GM18951 (cell line): ENCODE measurements around the gene OVCH1.

Source experiments
- POLR2A ChIP-seq: IDR thresholded peaks from 4 replicates; pipeline ENCODE4 v1.6.1; 2011; ENCODE audit warnings: mild to moderate bottlenecking; ENCODE audit not compliant: insufficient read length, insufficient read depth; ENCODE audit errors: extremely low read depth
- in situ Hi-C: fragments of 300-500 bp; cut with MboI; formaldehyde crosslinking; loops from one replicate; pipeline ENCODE4 v1.12.0; 2022; ENCODE audit warnings: low sequenced_read_pairs, mixed read lengths, inconsistent platforms; ENCODE audit not compliant: unreplicated experiment

OVCH1 gene

DNA sequence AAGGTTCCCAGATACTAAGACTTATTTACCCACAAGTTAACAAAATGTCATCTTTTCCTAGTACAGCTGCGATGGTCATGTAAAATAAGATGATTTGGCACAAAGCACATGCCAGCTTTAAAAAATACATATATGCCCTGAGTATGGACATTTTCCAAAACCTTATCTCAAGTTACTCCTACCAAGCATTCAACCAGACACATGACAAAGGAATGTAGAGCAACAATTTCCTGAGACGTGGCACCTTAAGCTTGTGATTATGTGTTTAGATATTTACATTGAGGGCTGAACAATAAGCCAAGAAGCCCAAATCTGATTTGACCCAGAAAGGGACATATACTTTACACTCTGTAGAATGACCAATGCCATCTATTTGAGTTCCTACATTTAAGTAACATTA is 24.5 kb upstream of the OVCH1 start:
- no peak for TF ChIP-seq POLR2A
- in situ Hi-C loops = no loop called here

DNA sequence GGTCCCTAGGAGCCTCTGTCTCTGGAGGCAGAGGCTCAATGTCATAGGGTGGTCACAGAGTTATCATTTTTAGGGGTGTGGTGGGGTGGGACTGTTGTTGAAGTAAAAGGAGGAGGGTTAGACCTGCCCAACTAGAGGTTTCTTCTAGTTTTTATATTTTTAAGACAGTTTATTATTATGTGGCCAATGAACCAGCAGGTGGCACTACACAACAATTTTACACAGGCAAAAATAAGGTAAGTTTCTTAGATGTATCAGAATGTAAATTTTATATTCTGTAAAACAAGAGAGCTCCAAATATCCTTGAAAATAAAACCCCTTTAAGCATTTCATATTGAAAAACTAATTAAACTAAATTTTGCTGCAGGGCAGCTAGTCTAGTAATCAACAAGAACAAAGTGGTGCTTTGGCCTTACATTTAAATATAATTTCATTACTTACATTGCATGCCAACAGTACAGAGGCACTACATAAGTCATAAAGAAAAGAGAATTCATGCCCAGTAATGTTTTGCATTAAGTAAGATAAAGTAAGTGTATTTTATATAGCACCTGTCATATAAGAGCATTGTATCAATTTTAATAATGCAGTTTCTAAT is 22.2 kb upstream of the OVCH1 start:
- TF ChIP-seq POLR2A = no peak
- in situ Hi-C loops = no loop called here

DNA sequence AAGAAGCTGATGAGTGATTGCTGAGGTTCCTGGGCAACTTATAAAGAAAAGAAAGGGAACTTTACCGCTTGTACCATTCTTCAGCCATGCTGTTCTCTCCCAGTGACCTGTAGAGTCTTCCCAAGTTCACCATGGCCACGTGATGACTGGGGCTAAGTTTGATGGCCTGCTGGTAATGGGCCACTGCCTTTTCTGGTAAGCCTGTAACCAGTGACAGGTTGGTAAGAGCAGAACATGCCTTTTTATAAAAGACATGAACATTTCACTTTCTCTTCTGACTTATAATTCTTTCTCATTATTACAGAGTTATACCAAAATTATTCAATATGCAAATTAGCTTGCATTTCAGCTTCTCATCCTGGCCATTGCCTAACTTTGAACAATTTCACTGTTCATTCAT is 20.9 kb upstream of the OVCH1 start:
- no peak for TF ChIP-seq POLR2A
- in situ Hi-C loops = no loop called here

DNA sequence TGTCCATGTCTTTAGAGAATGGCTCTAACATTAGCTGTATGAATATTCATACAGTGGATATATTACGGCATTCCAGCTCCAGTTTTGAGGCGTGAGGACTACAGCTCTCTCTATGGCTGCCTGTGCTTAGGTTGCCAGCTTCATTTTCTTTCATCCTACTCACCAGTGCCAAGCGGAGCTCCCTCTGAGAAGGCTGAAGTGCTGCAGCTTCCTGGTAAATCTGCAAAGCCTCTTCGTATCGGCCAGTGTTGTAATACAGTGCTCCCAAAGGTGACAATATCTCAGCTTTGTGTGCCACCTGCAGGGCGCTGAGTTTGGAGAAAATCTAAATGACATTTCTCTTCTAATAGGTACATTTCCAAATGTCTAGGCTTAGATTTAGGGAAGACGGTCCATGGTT is 19.8 kb upstream of the OVCH1 start:
- in situ Hi-C loops = no loop called here

DNA sequence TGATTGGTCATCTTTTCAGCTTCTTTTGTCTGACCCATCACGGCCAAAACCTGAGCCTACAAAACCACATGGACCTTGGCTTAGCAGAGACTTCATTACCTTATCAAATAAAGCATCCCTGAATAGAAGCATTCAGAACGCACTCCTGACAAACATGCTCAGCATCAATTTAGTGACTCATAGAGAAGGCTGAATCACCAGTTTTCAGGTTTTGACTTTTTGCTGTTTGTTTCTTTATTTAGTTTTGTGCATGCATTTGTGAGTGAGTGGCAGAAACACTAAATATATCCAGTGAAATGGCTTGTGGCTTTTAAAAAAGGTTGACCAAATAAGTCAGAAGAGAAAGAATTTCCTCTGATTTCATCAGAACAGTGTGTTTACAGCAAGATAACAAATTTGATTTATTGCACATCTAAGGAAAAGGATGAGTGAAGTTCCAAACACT is 19.0 kb upstream of the OVCH1 start:
- in situ Hi-C loops = no loop called here
- TF ChIP-seq POLR2A = no peak

More for the DNA sequence above, 19.8 kb upstream of the OVCH1 start:
- TF ChIP-seq POLR2A = no peak

DNA sequence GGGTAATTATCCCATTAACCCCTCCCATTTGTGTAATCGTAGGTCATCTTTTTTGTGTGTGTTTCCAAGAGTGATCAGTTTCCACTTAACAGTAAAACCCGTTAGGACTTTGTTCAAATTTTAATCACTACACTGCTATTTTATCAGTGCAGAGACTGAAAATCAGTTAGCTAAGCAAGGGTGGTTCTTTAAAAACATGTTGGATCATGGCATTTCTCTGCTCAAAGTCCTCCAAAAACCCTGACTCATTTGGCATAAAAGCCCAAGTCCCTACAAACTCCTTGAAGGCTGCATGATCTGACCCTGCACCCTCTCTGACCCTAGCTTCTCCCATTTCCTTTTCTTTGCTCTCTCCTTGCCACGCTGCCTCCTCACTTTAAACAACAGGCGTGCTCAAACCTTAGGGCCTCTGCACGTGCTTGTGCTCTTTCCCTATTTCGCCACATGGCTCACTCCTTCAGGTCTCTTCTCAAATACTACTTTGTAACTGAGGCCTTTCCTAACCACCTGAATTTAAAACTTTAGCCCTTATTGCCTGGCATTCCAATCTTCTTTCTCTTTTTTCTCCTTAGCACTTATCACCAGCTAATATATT is 13.2 kb upstream of the OVCH1 start:
- no peak for TF ChIP-seq POLR2A
- in situ Hi-C loops = no loop called here

DNA sequence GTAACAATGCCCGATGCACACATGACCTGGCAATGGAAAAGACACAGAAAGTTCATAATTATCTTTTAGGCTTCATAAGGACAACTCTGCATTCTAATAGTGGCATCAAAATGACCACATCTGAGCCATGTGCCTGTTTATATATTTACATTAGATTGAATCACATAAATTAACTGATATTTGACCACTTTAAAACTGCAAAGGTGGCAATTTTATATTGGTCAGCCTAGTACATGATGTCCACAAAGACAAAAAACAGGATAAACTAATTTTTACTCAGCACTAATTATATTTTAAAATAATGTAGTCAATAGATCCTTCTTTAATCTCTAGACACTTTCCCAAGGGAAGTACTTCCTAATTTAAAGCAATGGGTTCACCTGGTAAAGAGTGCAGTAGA is 12.0 kb upstream of the OVCH1 start:
- in situ Hi-C loops = no loop called here
- no peak for TF ChIP-seq POLR2A

DNA sequence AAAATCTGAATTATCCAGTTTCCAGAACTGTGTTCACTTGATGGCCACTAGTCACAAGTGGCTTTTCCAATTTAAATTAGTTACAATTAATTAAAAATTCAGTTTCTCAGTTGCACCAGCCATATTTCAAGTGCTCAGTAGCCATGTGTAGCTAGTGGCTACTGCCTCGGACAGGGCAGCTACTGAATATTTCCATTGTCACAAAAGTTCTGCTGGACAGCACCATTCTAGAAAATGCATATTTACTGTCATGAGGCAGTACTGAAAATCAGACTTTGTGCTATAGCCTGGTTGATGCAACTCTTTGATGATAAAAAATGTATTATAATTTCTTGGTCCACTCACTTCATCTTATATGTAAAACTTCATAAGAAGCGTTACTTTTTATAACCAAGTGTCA is 11.5 kb upstream of the OVCH1 start:
- in situ Hi-C loops = no loop called here
- TF ChIP-seq POLR2A = no peak

DNA sequence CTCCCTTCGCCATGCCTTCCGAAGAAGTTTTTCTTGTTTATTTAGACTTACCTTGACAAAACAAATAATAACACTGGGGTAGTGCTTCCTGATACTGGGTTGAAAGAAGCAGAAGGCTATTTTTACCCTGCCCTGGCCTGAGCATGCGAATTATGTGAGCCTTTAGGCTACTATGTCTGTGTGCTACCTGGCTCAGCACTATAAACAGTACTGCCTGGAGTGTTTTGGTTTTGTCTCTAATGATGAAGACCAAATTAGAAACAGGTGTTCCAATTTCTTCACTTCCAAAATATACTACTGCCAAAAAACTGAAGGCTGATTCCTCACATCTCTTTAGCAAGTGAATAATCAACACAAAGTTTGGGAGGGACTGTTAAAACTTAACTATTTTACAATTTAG is 7.6 kb upstream of the OVCH1 start:
- in situ Hi-C loops = no loop called here
- no peak for TF ChIP-seq POLR2A

DNA sequence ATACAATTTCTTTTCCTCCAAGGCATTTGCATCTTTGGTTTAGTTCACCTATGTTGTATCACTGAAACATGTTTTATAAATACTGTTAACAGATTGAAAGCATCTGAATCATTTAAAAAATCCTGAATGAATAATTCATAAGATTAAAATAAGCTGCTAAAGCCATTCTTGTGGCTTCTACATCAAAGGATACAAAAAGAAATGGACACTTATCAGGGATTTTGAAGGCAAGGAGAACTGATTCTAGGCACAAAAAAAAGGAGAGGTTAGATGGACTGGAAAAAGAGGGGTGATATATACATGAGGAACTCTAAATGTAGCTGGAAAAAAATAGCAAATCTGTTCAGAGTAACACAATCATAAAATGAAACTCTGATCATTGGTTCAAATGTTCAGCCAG is 5.8 kb upstream of the OVCH1 start:
- TF ChIP-seq POLR2A = no peak
- in situ Hi-C loops = no loop called here

DNA sequence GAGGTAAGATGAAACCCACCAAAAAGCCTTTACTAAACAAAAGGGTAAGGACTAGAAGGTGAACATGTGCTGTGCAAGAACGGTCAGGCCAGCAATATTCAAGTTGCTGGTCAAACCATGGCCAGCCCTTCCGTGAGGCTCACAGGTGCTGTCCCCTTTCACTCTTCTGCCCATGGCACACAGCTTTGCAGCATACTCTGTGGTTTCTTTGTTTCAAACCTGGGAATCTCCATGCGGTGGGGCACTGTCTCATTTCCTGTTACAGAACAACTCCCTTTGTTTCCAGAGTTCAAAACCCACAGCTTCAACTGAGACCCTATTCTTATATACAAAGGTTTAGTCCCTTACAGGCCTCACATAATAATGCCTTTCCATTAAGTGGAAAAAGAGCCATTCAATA is 1.7 kb upstream of the OVCH1 start:
- no peak for TF ChIP-seq POLR2A
- in situ Hi-C loops = no loop called here

DNA sequence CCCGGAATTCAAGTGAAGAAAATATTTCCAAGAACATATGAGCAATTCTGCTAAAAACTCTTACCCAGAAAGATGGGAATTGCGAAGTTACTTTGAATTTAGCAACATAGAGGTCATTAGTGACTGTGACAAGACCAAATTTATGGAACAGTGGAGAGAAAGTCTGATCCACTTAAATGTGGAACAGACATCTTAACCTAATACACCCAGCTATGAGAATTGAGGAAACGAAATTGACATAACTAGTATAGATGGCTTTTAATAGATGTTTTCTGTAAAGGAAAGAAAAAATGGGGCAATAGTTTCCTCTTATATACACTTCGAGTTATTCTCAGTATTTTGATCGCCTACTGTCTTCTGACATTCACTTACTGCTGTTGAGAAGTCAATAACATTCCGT is 4.6 kb downstream of the OVCH1 start:
- in situ Hi-C loops = no loop called here
- TF ChIP-seq POLR2A = no peak

DNA sequence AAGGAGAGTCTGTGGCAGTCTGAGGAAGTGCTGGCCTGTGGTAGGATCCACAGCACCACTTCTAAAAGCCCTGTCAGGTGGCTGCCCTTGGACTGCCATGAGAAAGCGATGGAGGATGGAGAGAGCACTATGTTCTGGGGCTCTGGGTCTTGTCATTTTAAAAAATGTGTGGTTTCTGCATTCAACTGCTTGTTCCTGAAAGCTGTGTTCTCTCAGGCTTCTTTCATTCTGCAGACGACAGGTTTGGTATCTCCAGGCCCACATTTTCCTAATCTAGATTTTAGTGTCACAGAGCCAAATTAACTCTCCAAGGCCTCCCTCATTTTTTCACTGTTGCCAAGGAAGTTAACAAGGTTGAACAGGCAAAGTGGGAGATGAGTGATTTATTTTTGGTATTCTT is 10.5 kb downstream of the OVCH1 start:
- in situ Hi-C loops = no loop called here
- no peak for TF ChIP-seq POLR2A

DNA sequence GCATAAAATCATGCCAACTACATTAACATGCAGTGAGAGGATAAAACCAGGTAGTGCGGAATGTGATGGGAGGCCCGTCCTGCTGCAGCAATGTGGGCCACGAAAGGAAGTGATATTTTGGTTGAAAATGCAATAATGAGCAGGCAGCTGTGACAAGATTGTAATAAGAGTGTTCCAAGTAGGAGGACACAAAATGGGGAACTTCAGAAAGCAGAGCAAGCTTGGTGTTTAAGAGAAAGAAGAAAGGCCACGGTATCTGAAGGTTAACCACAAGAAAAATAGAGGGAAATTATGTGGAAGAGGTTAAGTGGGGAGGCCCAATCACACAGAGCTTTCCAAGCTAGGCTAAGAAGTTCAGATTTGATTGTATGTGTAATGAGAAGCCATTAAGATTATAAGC is 34.3 kb downstream of the OVCH1 start:
- in situ Hi-C loops = no loop called here
- no peak for TF ChIP-seq POLR2A

DNA sequence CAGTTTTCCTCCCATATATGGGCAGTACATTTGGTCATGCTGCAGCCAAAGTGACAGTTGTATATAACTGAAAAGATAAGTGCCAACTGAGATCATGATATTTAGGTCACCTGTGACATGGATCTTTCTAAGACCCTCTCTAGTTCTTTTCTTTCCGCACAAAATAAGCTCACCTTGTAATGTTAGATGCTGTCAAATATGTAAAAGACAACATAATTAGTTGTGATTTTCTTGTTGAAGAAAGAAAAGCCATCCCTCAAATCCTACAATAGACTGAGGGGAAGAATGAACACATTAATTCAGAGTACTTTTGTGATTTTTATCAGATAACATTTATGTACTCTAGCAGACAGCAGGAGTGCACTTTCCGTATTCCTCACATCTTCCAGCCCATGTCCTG is 37.4 kb downstream of the OVCH1 start:
- in situ Hi-C loops = no loop called here
- no peak for TF ChIP-seq POLR2A

DNA sequence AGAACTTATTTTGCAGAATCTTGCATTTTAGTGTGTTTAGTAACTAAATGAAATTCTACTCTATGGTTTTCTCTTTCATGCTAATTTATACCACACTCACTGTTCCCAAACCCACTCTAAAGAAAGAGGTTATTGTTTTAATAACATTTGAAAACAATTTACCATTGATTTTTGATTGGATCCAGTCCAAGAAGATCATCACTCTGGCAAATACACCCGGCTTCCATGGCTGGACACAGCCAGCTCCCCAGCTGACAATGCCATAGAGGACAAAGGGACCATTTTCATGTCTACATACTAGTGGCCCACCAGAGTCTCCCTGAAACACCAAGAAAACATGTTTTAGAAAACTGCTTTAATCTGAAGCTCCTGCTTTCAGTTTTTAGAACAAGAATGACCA is 42.4 kb downstream of the OVCH1 start:
- TF ChIP-seq POLR2A = no peak
- in situ Hi-C loops = no loop called here
